IMR-90 (cell line): ENCODE data around the gene DSE. TPM values are rescaled to one million over a fixed set of nuclear protein-coding genes. Genes with fewer than 3 reads are reported as not detected.

Experiments
- ATAC-seq: fragments of 200-7000 bp; cut with Tn5 transposase; 2 replicates; pipeline ENCODE4 v1.9.1; 2020; ENCODE audit warnings: low read depth, mild to moderate bottlenecking, moderate library complexity
- BruUV-seq: library from RNA; stranded (reverse); fragments of 400-500 nt; replicated peaks from 2 replicates; lab custom pipeline; 2021; lab: Mats Ljungman, UMichigan
- CTCF ChIA-PET: fragments of 300-600 bp; formaldehyde crosslinking; extraction: SDS; loops from one replicate; lab custom pipeline; 2021; ENCODE audit warnings: antibody characterized with exemption; lab: Yijun Ruan, JAX
- POLR2A ChIA-PET: fragments of 300-600 bp; sonication (Branson Sonifier 250); formaldehyde crosslinking; loops from one replicate; lab custom pipeline; 2022; ENCODE audit warnings: antibody characterized with exemption; ENCODE audit not compliant: unreplicated experiment; lab: Charles Lee
- DNase-seq: peaks from one replicate; pipeline ENCODE4 v3.0.0; 2013
- H2AFZ ChIP-seq: replicated peaks from 2 replicates; pipeline ENCODE3; 2013; ENCODE audit warnings: low read length, mild to moderate bottlenecking; ENCODE audit not compliant: poor library complexity
- H2AK5ac ChIP-seq: 2 replicates; pipeline ENCODE4 v1.6.1; 2013; ENCODE audit warnings: low read depth, low read length, inconsistent platforms
- H2AK9ac ChIP-seq: replicated peaks from 2 replicates; pipeline ENCODE3; 2013; ENCODE audit warnings: mild to moderate bottlenecking, low read depth, low read length, moderate library complexity; ENCODE audit not compliant: poor library complexity
- H2BK120ac ChIP-seq: 2 replicates; pipeline ENCODE4 v1.6.1; 2013; ENCODE audit warnings: low read depth, low read length, inconsistent platforms
- H2BK15ac ChIP-seq: 3 replicates; pipeline ENCODE4 v1.6.1; 2013; ENCODE audit warnings: low read depth, low read length, inconsistent platforms
- H2BK20ac ChIP-seq: 2 replicates; pipeline ENCODE4 v1.6.1; 2013; ENCODE audit warnings: low read depth, mild to moderate bottlenecking, inconsistent platforms, low read length, moderate library complexity
- H2BK5ac ChIP-seq: 2 replicates; pipeline ENCODE4 v1.6.1; 2013; ENCODE audit warnings: mild to moderate bottlenecking, low read depth, low read length, inconsistent platforms; ENCODE audit not compliant: poor library complexity, severe bottlenecking
- H3K14ac ChIP-seq: replicated peaks from 2 replicates; pipeline ENCODE4 v1.6.1; 2013; ENCODE audit warnings: low read depth, low read length, inconsistent platforms
- H3K18ac ChIP-seq: 2 replicates; pipeline ENCODE4 v1.6.1; 2013; ENCODE audit warnings: low read depth, low read length, control low read depth
- H3K23ac ChIP-seq: 2 replicates; pipeline ENCODE4 v1.6.1; 2013; ENCODE audit warnings: low read depth, low read length, inconsistent platforms
- H3K27ac ChIP-seq: 2 replicates; pipeline ENCODE4 v1.5.1; 2013; ENCODE audit warnings: mild to moderate bottlenecking, control low read depth, low read length; ENCODE audit not compliant: insufficient read depth
- H3K27me3 ChIP-seq: 2 replicates; pipeline ENCODE4 v1.6.1; 2013; ENCODE audit warnings: low read length; ENCODE audit not compliant: control insufficient read depth, insufficient read depth
- H3K36me3 ChIP-seq: 2 replicates; pipeline ENCODE4 v1.6.1; 2013; ENCODE audit warnings: low read length, mixed read lengths; ENCODE audit not compliant: control insufficient read depth, insufficient read depth
- H3K4ac ChIP-seq: 2 replicates; pipeline ENCODE4 v1.6.1; 2013; ENCODE audit warnings: low read depth, low read length, inconsistent platforms
- H3K4me1 ChIP-seq: 2 replicates; pipeline ENCODE4 v1.6.1; 2013; ENCODE audit warnings: low read length, mixed read lengths; ENCODE audit not compliant: control insufficient read depth, insufficient read depth
- H3K4me2 ChIP-seq: 2 replicates; pipeline ENCODE4 v1.6.1; 2013; ENCODE audit warnings: low read depth, mild to moderate bottlenecking, control low read depth, low read length, moderate library complexity
- H3K4me3 ChIP-seq: 2 replicates; pipeline ENCODE4 v1.5.1; 2013; ENCODE audit warnings: low read depth, mild to moderate bottlenecking, control low read depth, low read length, moderate library complexity; ENCODE audit not compliant: insufficient read depth
- H3K56ac ChIP-seq: 2 replicates; pipeline ENCODE4 v1.6.1; 2013; ENCODE audit warnings: low read length, inconsistent platforms; ENCODE audit not compliant: insufficient read depth; ENCODE audit errors: extremely low read depth
- H3K79me1 ChIP-seq, 2 experiments: 2 replicates each; pipeline ENCODE4 v1.6.1; 2013; ENCODE audit warnings: low read length in 2 of 2, inconsistent platforms in 1 of 2, low read depth in 1 of 2
- H3K9ac ChIP-seq: 2 replicates; pipeline ENCODE4 v1.6.1; 2013; ENCODE audit warnings: low read depth, low read length, control low read depth
- H3K9me1 ChIP-seq: 2 replicates; pipeline ENCODE4 v1.6.1; 2013; ENCODE audit warnings: low read length, inconsistent platforms; ENCODE audit not compliant: insufficient read depth
- H3K9me3 ChIP-seq: 2 replicates; pipeline ENCODE4 v1.6.1; 2013; ENCODE audit warnings: low read length; ENCODE audit not compliant: control insufficient read depth, insufficient read depth
- H4K20me1 ChIP-seq: 2 replicates; pipeline ENCODE4 v1.6.1; 2013; ENCODE audit warnings: low read length, inconsistent platforms; ENCODE audit not compliant: insufficient read depth
- H4K5ac ChIP-seq: 2 replicates; pipeline ENCODE4 v1.6.1; 2013; ENCODE audit warnings: mild to moderate bottlenecking, low read depth, low read length, control low read depth
- H4K8ac ChIP-seq, 2 experiments: 2 replicates each; pipeline ENCODE4 v1.6.1; 2013; ENCODE audit warnings: low read depth in 2 of 2, low read length in 2 of 2, control low read depth in 1 of 2, inconsistent platforms in 1 of 2
- H4K91ac ChIP-seq: 2 replicates; pipeline ENCODE4 v1.6.1; 2013; ENCODE audit warnings: low read depth, low read length, inconsistent platforms; ENCODE audit not compliant: insufficient read depth
- CHD1 ChIP-seq: IDR thresholded peaks from 2 replicates; pipeline ENCODE4 v1.6.1; 2012; ENCODE audit warnings: low read depth, low read length, improper control_type of control experiment
- MAFK ChIP-seq: IDR thresholded peaks from 2 replicates; pipeline ENCODE4 v1.6.1; 2012; ENCODE audit warnings: low read depth, low read length, improper control_type of control experiment
- RAD21 ChIP-seq: IDR thresholded peaks from 2 replicates; pipeline ENCODE4 v1.6.1; 2012; ENCODE audit warnings: low read length, improper control_type of control experiment
- WGBS, 2 experiments: methylation state at CpG; one replicate each; pipeline versions ENCODE4 v1.1.5 to v1.1.7; 2013; ENCODE audit warnings: missing lambda C conversion rate in 2 of 2; ENCODE audit not compliant: insufficient read length in 1 of 2; ENCODE audit errors: extremely low coverage in 2 of 2; 5-methylcytosine and 5-hydroxymethylcytosine counted together
- dilution Hi-C: fragments of 300-500 bp; cut with HindIII; formaldehyde crosslinking; loops from one replicate; pipeline ENCODE4 v1.14.3; 2018; ENCODE audit warnings: low sequenced_read_pairs; ENCODE audit not compliant: unreplicated experiment
- in situ Hi-C: fragments of 300-500 bp; cut with MboI; formaldehyde crosslinking; loops from 3 replicates; pipeline ENCODE4 v1.14.3; 2019; ENCODE audit warnings: low sequenced_read_pairs, inconsistent platforms, mixed read lengths
- intact Hi-C: fragments of 100-400 bp; cut with micrococcal nuclease; formaldehyde crosslinking; loops from 2 replicates; pipeline ENCODE4 v1.10.0; 2022
- polyA plus RNA-seq, 3 experiments: library from polyadenylated mRNA; depleted of rRNA; stranded (reverse); fragments of >200 nt; gene quantifications; 2 replicates each; pipeline ENCODE4 v1.2.3, GENCODE V29; 2012; ENCODE audit warnings: low replicate concordance in 1 of 3
- total RNA-seq: library from RNA; depleted of rRNA; stranded (reverse); fragments of >200 nt; gene quantifications from 2 replicates; pipeline ENCODE4 v1.2.3, GENCODE V29; 2012
- TF ChIP-seq, protein P1 (sequence below): fragments of 150-350 bp; IDR thresholded peaks from 2 replicates; pipeline ENCODE4 v1.6.1; 2016; ENCODE audit warnings: low read depth, mild to moderate bottlenecking, low read length, moderate library complexity, borderline replicate concordance

DSE gene
- total and polyA plus RNA-seq, 2 of the 4 experiments (the other 2 are of a cell fraction), result 48.0 to 154 TPM

DNA sequence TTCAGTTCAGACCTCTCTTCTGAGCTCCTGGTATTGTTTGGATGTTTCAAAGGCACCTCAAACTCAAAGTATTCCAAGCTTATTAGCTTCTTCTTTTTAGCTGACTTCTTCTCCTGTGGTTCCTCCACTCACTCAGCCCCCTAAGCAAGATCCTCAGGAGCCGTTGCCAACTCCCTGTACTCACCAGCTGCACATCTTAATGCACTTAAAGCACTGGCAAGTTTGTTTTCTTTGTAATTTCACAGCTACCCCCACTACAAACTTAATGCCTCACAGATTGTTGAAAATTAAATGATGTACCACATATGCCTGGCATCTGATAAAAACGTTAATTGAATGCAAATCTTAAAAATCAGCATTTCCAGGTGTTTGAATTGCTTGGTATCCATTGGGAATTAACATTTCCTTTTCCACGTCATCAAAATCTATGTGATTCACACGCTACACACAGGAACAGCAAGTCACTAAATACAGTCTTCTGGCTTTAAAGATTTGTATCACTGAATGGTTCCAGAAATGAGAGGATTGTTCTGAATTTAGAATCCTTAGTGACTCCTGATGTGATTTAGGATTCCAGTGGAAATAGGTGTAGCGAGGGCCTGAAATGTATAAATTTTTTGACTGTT, 114.9 kb downstream of the DSE start:
- DNase-seq, result no peak
- no peak overlapping the region for H3K14ac ChIP-seq
- no peak overlapping the region for H4K8ac ChIP-seq
- H4K91ac ChIP-seq, result no peak overlapping the region
- H4K5ac ChIP-seq, result no peak overlapping the region
- H3K9ac ChIP-seq, result no peak overlapping the region
- no peak overlapping the region for H3K27ac ChIP-seq
- no peak overlapping the region for H2BK120ac ChIP-seq
- no TSS peak for BruUV-seq
- H2AK5ac ChIP-seq, result no peak overlapping the region
- H3K23ac ChIP-seq, result no peak overlapping the region
- H3K36me3 ChIP-seq, result no peaks in the 10 kb centered on the region
- no peak overlapping the region for H2BK5ac ChIP-seq
- no peak overlapping the region for H2AFZ ChIP-seq
- no peak overlapping the region for H3K4me2 ChIP-seq
- H3K4ac ChIP-seq, result no peak overlapping the region
- no peak overlapping the region for H2BK15ac ChIP-seq
- no peaks in the 10 kb centered on the region for H3K9me1 ChIP-seq
- intact Hi-C loops, result no loop called here
- H3K4me1 ChIP-seq, result no peaks in the 10 kb centered on the region
- WGBS, 2 experiments, result no CpG with 5 or more reads among the region's 5 CpGs
- H2BK20ac ChIP-seq, result no peak overlapping the region
- no peaks in the 10 kb centered on the region; the same call in 1 of the 2 replicates for H3K27me3 ChIP-seq
- no peak overlapping the region for H2AK9ac ChIP-seq
- H3K4me3 ChIP-seq, result no peak overlapping the region
- ChIA-PET CTCF (no interaction called here), POLR2A (no interaction called here)
- TF ChIP-seq CHD1, result no peak
- no peak for TF ChIP-seq RAD21
- TF ChIP-seq, protein P1, sequence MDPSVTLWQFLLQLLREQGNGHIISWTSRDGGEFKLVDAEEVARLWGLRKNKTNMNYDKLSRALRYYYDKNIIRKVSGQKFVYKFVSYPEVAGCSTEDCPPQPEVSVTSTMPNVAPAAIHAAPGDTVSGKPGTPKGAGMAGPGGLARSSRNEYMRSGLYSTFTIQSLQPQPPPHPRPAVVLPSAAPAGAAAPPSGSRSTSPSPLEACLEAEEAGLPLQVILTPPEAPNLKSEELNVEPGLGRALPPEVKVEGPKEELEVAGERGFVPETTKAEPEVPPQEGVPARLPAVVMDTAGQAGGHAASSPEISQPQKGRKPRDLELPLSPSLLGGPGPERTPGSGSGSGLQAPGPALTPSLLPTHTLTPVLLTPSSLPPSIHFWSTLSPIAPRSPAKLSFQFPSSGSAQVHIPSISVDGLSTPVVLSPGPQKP, result no peak
- no peak for TF ChIP-seq MAFK
- dilution Hi-C loops, result no loop called here
- H3K9me3 ChIP-seq, result no peaks in the 10 kb centered on the region
- H3K56ac ChIP-seq, result no peak overlapping the region
- in situ Hi-C loops, result no loop called here
- no peak overlapping the region for H3K18ac ChIP-seq
- no peaks in the 10 kb centered on the region for H4K20me1 ChIP-seq
- no peak for ATAC-seq
- no peaks in the 10 kb centered on the region for H3K79me1 ChIP-seq
